Liver (tissue), 9 donors: ENCODE results near the gene BCLAF1. TPM values are rescaled to one million over a fixed set of nuclear protein-coding genes. Genes with fewer than 3 reads are reported as not detected.

Source experiments
- DNase-seq: peaks from one replicate; pipeline ENCODE4 v3.0.0-alpha.2; 2017; ENCODE audit warnings: low spot score
- H3K27ac ChIP-seq, 2 donors: one replicate each; pipeline ENCODE4 v1.7.0; 2013; ENCODE audit warnings: inconsistent platforms in 2 of 2, low read length in 2 of 2, control low read depth in 1 of 2, low read depth in 1 of 2, mild to moderate bottlenecking in 1 of 2
- H3K27me3 ChIP-seq, 4 donors: one replicate each; pipeline versions ENCODE4 v1.6.1 to v1.7.0; 2013; ENCODE audit warnings: low read length in 3 of 4, inconsistent platforms in 1 of 4, mild to moderate bottlenecking in 1 of 4, moderate library complexity in 1 of 4; ENCODE audit not compliant: control insufficient read depth in 4 of 4, insufficient read depth in 4 of 4
- H3K36me3 ChIP-seq, 4 donors: one replicate each; pipeline versions ENCODE4 v1.6.1 to v1.7.0; 2013; ENCODE audit warnings: low read length in 3 of 4, mild to moderate bottlenecking in 3 of 4, low read depth in 1 of 4, moderate library complexity in 1 of 4; ENCODE audit not compliant: control insufficient read depth in 4 of 4, insufficient read depth in 3 of 4
- H3K4me1 ChIP-seq, 4 donors: one replicate each; pipeline versions ENCODE4 v1.6.1 to v1.7.0; 2013; ENCODE audit warnings: low read length in 3 of 4, mild to moderate bottlenecking in 3 of 4, moderate library complexity in 1 of 4; ENCODE audit not compliant: control insufficient read depth in 4 of 4, insufficient read depth in 4 of 4
- H3K4me3 ChIP-seq, 3 donors: one replicate each; pipeline versions ENCODE4 v1.6.1 to v1.7.0; 2013; ENCODE audit warnings: low read length in 3 of 3, control low read depth in 1 of 3, low read depth in 1 of 3, mild to moderate bottlenecking in 1 of 3
- H3K9ac ChIP-seq, 2 donors: one replicate each; pipeline ENCODE4 v1.7.0; 2013; ENCODE audit warnings: low read length in 2 of 2, mild to moderate bottlenecking in 2 of 2, moderate library complexity in 2 of 2, control low read depth in 1 of 2, low read depth in 1 of 2
- H3K9me3 ChIP-seq, 4 donors: one replicate each; pipeline versions ENCODE4 v1.6.1 to v1.7.0; 2013; ENCODE audit warnings: low read length in 3 of 4; ENCODE audit not compliant: control insufficient read depth in 4 of 4
- CTCF ChIP-seq: fragments of 150-350 bp; IDR thresholded peaks from 2 replicates; pipeline ENCODE4 v1.5.1; 2017; ENCODE audit warnings: improper control_type of control experiment, low read depth, low read length; ENCODE audit not compliant: missing input control
- EGR1 ChIP-seq, 2 donors: IDR thresholded peaks; 2 replicates each; pipeline ENCODE4 v1.6.1; 2016 to 2018; ENCODE audit warnings: antibody characterized with exemption in 2 of 2, low read depth in 2 of 2
- FOXA1 ChIP-seq: IDR thresholded peaks from 2 replicates; pipeline ENCODE4 v1.6.1; 2016; ENCODE audit warnings: antibody characterized with exemption
- FOXA2 ChIP-seq: IDR thresholded peaks from 2 replicates; pipeline ENCODE4 v1.6.1; 2016; ENCODE audit warnings: antibody characterized with exemption
- GABPA ChIP-seq, 2 donors: IDR thresholded peaks in 1 of 2; conservative IDR thresholded peaks in 1 of 2; 2 replicates each; pipeline ENCODE4 v1.6.1; 2016; ENCODE audit warnings: antibody characterized with exemption in 2 of 2, mild to moderate bottlenecking in 1 of 2, moderate library complexity in 1 of 2
- HNF4A ChIP-seq, 2 donors: conservative IDR thresholded peaks; 2 replicates each; pipeline ENCODE4 v1.6.1; 2016; ENCODE audit warnings: antibody characterized with exemption in 2 of 2, mild to moderate bottlenecking in 2 of 2
- JUND ChIP-seq, 2 donors: IDR thresholded peaks; 2 replicates each; pipeline ENCODE4 v1.6.1; 2016; ENCODE audit warnings: antibody characterized with exemption in 2 of 2
- MAX ChIP-seq: IDR thresholded peaks from 2 replicates; pipeline ENCODE4 v1.6.1; 2016; ENCODE audit warnings: antibody characterized with exemption
- NR2F2 ChIP-seq: IDR thresholded peaks from 2 replicates; pipeline ENCODE4 v1.6.1; 2016; ENCODE audit warnings: antibody characterized with exemption
- RAD21 ChIP-seq, 2 donors: IDR thresholded peaks; 2 replicates each; pipeline ENCODE4 v1.6.1; 2016; ENCODE audit warnings: antibody characterized with exemption in 2 of 2, mild to moderate bottlenecking in 2 of 2
- REST ChIP-seq: IDR thresholded peaks from 2 replicates; pipeline ENCODE4 v1.6.1; 2016; ENCODE audit warnings: antibody characterized with exemption, mild to moderate bottlenecking
- RXRA ChIP-seq, 2 donors: IDR thresholded peaks; 2 replicates each; pipeline ENCODE4 v1.6.1; 2017 to 2018; ENCODE audit warnings: antibody characterized with exemption in 2 of 2, mild to moderate bottlenecking in 1 of 2
- SP1 ChIP-seq: IDR thresholded peaks from 2 replicates; pipeline ENCODE4 v1.6.1; 2018; ENCODE audit warnings: antibody characterized with exemption, mild to moderate bottlenecking
- YY1 ChIP-seq: IDR thresholded peaks from 2 replicates; pipeline ENCODE4 v1.6.1; 2016; ENCODE audit warnings: antibody characterized with exemption, mild to moderate bottlenecking
- ZBTB33 ChIP-seq: IDR thresholded peaks from 2 replicates; pipeline ENCODE4 v1.6.1; 2016; ENCODE audit warnings: antibody characterized with exemption
- WGBS: extraction: QIAGEN DNeasy Blood & Tissue Kit; methylation state at CpG from one replicate; pipeline ENCODE4 v1.1.7; 2013; 5-methylcytosine and 5-hydroxymethylcytosine counted together
- polyA plus RNA-seq, 2 donors: library from polyadenylated mRNA; stranded (reverse) in 1 of 2; unstranded in 1 of 2; fragments of 200-250 nt in 1 of 2; fragments of >200 nt in 1 of 2; fragmentation: Nextera tagmentation in 1 of 2; extraction: Ambion mirVana in 1 of 2; gene quantifications; one replicate each; pipeline versions ENCODE4 v1.2.1 to v1.2.3, GENCODE V29; 2013 to 2015
- total RNA-seq, 2 donors: library from RNA; depleted of rRNA; stranded (reverse); fragments of >200 nt; gene quantifications; one replicate each; pipeline ENCODE4 v1.2.3, GENCODE V29; 2014
- donor health status: healthy.
- donor health status: healthy.
- donor health status: healthy.
- donor health status: healthy.
- donor health status: healthy.

BCLAF1 gene
- total and polyA plus RNA-seq, 4 donors = 11.7 to 60.5 (median 38.0) TPM

- H3K27me3 ChIP-seq = no peaks in the 10 kb centered on the region
- WGBS = 89% methylated on average over 4 of the region's 4 CpGs
Observed at GRCh38 chr6:136315594-136315993, 25.9 kb upstream of the BCLAF1 start.

GRCh38 chr6:136312975-136313374 is 23.3 kb upstream of the BCLAF1 start:
- no peak overlapping the region for H3K4me3 ChIP-seq
- no peak for DNase-seq
- no peaks in the 10 kb centered on the region for H3K4me1 ChIP-seq
- H3K36me3 ChIP-seq = no peaks in the 10 kb centered on the region
- H3K9ac ChIP-seq = no peak overlapping the region
- H3K27ac ChIP-seq = no peak overlapping the region
- H3K9me3 ChIP-seq = no peaks in the 10 kb centered on the region
- WGBS = 90% methylated on average over 3 of the region's 3 CpGs
- H3K27me3 ChIP-seq = no peaks in the 10 kb centered on the region
- TF ChIP-seq EGR1 (IDR thresholded peaks at IDR 0.05; ENCODE audit: low read depth in 2 of 2) (no peak), RAD21 (IDR thresholded peaks at IDR 0.05) (no peak), MAX (no peak), FOXA2 (no peak), JUND (IDR thresholded peaks at IDR 0.05) (no peak), YY1 (no peak), HNF4A (conservative IDR thresholded peaks at IDR 0.05) (no peak), GABPA (IDR thresholded peaks at IDR 0.05 in 1 of 2, conservative IDR thresholded peaks at IDR 0.05 in 1 of 2) (no peak), ZBTB33 (no peak), SP1 (no peak), CTCF (no peak), RXRA (IDR thresholded peaks at IDR 0.05) (no peak)

More at GRCh38 chr6:136315594-136315993, 25.9 kb upstream of the BCLAF1 start:
- H3K36me3 ChIP-seq = no peaks in the 10 kb centered on the region
- TF ChIP-seq FOXA1 (no peak), GABPA (IDR thresholded peaks at IDR 0.05 in 1 of 2, conservative IDR thresholded peaks at IDR 0.05 in 1 of 2) (no peak), HNF4A (conservative IDR thresholded peaks at IDR 0.05) (no peak), RXRA (IDR thresholded peaks at IDR 0.05) (no peak), RAD21 (IDR thresholded peaks at IDR 0.05) (no peak), FOXA2 (no peak), NR2F2 (no peak), CTCF (no peak), SP1 (no peak), YY1 (no peak), REST (no peak), EGR1 (IDR thresholded peaks at IDR 0.05; ENCODE audit: low read depth in 2 of 2) (no peak)
- no peak overlapping the region for H3K27ac ChIP-seq
- no peak overlapping the region for H3K9ac ChIP-seq
- H3K4me1 ChIP-seq = no peaks in the 10 kb centered on the region
- H3K9me3 ChIP-seq = no peaks in the 10 kb centered on the region
- H3K4me3 ChIP-seq = no peak overlapping the region
- no peak for DNase-seq
